NCI-H128 (cell line): Measurements from ENCODE around the gene SCAMP4.

ENCODE experiments used
- DNase-seq: peaks from one replicate; lab custom pipeline; 2025; ENCODE audit not compliant: unreplicated experiment; lab: John Stamatoyannopoulos, UW

SCAMP4 gene

DNA sequence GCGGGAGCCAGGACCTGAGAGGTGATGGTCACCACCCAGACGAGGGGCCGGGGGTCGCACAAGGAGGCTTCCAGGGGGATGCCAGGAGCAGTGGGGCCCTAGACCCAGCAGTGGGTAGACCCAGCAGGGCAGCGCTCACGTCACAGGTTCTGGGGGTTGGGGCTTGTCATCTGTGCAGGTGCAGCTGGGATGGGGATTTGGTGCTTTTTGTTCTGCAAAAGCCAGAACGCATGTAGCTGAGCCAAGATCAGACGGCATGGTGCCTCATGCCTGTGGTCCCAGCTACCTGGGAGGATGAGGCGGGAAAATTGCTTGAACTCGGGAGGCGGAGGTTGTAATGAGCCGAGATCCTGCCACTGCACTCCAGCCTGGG lies 50.9 kb downstream of the SCAMP4 start:
- no peak for DNase-seq

DNA sequence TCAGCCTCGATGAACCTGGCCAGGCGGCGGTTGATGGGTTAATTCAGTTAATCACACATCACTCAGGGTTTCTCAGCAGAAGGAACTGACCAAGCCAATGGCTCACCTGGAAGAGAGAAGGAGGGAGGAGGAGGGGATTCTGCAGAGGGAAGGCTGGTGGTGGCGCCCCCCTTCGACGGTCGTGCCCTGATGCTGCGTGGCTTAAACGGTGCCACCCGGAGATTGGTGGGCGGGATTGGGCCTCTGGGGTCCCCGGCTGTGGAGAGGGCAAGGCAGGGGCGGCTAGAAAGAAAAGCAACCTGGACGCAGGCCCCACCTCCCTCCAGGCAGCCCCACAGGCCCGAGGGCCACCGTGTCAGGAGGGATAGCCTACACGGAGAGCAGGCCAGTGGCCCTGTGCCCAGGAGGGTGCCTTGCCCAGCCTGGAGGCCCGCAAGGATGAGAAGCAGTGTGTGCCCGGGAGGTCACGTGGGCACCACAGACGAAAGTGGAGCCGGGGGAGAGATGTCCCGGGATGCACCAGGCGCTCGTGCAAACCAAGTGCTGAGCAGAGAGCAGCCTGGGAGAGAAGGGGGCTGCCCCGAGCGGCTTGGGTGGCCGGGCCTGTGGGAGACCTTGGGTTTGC lies 51.8 kb downstream of the SCAMP4 start:
- no peak for DNase-seq

DNA sequence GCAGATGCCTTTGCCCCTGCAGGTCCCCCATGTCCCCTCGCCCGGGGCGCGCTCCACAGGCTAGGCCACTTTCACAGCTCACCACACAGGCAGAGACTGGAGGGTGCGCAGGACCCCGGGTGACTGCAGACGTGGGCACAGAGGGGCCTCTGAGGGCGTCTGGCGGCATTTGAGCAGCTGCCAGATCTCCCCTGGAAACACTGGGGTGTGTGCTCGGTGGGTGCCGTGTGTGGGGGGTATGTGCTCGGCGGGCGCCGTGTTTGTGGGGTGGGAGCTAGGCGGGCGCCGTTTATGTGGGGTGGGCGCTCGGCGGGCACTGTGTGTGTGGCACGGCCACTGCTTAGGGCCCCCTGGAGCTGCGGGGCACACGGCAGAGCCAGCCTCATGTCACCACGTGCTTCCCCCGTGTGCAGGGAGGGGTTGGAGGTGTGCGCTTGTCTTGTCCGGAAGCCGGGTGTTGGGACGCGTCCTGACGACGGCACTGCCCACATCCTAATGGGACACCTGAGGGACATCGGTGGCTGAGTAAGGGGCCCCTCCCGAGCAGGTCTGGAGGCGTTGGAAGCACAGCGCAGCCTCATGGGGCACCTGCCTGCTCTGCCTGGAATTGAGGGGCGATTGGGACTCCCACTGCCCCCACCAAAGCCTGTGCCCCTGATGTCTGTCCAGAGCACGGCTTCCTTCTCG lies 52.5 kb downstream of the SCAMP4 start:
- DNase-seq, result no peak

DNA sequence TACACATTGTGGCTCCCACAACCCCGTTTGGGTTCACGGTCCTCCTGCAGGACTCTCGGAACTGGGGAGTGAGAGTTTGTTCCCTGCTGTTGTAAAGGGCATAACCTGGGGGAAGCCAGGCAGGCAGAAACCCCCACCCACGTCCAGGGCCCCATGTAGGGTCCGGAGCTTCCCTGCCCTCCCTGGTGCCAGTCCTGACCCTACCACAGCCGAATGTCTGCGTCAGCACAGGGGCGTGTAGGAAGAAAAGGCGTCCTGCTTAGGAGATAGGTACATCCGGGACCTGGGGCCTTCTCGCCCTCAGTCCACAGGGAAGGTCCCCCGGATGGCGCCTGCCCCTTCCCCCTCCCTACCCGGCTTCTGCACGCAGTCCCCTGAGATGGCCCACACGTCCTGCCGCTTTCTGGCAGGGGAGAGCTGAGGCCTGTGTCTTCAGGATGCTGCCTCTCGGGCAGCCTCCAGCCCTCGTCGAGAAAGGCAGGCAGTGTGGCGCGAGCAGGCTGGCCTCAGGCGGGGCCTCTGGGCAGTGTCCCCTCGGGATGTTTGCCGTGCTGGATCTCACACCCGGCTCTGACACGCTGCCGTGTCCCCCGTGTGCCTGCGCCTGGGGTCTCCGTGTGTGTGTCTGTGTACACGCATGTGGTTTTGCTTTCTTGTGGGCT lies 54.9 kb downstream of the SCAMP4 start:
- DNase-seq, result no peak

DNA sequence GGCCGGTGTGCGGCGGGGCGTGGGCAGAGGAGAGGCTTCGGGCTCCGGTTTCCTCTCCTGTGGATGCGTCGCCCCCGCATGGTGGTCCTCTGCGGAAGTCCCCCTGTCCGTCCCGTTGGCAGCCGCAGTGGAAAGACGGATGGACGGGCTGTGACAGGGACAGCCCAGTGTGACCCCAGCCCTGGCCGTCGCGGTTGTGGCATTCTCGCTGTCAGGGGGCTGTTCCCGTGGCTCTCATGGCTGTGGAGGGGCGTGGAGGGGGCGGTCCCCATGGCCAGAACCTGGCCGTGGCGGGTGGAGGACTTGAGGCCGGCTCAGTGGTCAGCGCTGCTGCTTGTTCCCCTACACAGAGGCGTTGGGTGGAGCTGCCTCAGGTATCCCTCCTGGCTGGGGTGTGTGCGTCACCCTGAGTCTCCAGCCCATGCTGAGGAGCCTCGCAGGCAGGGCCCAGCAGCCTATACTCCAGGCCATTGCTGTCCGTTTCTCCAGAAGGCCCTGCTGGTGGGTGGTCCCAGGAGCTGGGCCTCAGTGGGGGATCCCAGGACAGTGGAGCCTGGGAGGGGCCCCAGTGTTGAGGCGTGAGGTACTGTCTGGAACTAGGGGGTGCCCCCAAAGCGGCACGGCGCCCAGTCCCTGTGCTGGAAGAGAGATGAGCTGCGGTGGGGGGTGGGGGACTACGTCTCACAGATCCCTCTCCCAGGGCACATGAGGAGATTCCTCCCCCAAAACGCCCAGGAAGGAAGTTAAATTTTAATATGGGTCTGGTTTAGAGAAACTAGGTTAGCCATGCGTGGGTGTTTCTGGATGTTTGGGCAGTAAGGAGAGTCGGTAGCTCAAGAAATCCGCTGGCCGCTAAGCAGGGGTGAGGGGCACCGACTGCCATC lies 56.0 kb downstream of the SCAMP4 start:
- no peak for DNase-seq

DNA sequence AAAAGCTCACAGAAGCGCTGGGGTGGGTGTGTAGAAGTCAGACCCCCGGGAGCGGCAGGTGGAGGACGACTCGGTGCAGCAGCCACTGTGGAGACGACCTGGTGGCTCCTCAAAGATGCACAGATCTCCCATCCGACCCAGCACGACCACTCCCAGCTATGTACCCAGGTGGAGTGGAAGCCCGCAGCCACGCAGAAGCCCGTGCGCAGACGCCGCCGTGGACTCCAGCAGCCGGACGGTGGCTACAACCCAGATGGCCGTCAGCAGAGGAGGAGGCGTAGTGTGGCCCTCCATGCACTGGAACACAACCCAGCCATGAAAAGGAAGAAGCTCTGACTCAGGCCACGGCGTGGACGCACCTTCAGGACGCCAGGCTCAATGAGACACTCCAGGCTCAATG lies 57.5 kb downstream of the SCAMP4 start:
- no peak for DNase-seq

DNA sequence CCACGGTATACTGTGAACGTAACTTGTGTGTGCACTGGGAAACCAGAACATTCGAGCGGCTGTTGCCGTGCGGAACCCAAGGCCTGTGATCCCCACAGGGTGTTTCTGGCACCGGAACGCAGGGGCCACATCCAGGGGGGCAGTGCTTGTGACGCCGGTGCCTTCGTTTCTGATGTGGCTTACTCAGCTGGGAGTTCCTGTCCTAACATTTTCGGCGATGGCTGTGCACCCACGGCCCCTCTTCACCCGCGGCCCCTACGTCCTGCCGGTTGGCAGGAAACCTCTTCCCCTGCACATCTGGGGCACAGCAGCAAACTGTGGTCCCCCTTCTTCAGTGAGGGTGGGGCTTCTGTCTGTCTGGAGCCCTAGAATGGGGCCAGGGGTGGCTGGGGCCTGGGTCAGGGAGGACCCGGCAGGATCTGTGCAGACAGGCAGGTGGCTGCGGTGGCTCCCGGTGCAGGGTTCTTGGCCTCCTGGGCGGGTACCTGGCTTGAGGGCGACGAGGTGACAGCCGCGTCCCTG lies 61.9 kb downstream of the SCAMP4 start:
- no peak for DNase-seq

DNA sequence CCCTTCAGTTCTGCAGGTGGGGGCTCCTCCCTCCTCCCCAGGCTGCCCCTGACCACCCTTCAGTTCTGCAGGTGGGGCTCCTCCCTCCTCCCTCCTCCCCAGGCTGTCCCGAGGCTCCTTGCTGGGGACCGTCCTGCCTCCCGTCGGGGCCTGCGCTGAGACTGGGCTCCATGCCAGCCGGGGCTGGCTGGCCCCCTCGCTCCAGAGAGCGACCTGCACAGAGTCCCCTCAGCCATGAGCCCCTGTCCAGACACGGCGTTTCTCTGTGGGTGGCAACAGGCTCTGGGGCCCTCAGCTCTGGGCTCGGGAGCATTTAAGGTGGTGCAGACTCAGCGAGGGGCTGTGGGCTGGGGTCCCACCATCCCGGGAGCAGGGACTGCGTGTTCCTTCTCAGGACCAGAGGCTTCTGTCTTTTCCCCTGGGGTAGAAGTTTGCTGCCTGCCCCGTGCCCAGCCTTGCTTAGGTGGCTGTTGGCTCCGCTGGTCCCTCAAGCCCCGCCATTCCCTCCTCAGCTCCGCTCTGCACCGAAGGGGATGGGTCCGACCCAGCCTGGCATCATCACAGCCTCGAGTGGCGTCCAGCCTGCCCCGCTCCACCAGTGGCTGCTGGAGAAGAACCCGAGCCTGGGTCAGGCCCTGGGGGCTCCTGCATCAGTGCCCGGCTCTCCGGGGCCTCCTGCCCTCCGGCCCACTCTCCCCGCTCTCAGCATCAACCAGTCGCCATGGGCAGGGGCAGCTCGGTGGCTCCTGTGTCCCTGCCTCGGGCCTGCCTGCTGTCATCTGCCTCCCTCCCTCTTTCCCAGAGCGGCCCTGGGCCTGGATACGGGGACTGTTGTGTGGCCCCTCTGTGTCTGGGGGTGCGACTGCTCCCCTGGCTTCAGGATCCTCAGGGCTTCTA lies 63.3 kb downstream of the SCAMP4 start:
- DNase-seq, result no peak

DNA sequence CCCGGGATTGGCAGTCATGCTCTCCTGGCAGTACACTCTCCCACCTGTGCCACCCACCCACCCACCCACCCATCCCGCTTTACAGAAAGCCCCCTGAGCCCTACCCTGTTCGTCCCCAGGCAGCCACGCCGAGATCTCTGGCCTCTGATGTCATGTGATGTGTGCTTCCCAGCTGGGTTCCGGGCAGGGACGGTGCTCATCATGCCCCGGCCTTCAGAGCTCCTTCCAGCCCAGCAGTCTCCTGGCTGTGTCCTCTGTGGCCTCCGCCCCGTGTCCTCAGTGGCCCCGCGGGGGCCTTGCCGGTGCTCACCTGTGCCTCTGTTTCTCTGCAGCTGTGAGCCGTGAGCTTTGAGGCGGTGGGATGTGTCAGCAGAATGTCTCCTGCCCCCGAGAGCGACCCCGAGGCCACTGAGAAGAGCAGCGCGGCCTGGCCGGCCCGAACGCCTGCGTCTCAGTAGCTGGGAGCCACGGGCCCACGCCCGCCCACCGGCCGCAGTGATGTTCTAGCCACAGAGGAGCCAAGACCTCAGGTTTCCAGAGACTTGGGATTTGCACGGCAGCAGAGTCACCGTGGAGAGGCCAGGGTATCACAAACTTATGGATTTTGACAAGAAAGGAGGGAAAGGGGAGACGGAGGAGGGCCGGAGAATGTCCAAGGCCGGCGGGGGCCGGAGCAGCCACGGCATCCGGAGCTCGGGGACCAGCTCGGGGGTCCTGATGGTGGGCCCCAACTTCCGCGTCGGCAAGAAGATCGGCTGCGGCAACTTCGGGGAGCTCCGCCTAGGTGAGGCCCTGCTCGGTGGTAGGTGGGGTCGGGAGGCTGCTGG lies 64.2 kb downstream of the SCAMP4 start:
- no peak for DNase-seq

DNA sequence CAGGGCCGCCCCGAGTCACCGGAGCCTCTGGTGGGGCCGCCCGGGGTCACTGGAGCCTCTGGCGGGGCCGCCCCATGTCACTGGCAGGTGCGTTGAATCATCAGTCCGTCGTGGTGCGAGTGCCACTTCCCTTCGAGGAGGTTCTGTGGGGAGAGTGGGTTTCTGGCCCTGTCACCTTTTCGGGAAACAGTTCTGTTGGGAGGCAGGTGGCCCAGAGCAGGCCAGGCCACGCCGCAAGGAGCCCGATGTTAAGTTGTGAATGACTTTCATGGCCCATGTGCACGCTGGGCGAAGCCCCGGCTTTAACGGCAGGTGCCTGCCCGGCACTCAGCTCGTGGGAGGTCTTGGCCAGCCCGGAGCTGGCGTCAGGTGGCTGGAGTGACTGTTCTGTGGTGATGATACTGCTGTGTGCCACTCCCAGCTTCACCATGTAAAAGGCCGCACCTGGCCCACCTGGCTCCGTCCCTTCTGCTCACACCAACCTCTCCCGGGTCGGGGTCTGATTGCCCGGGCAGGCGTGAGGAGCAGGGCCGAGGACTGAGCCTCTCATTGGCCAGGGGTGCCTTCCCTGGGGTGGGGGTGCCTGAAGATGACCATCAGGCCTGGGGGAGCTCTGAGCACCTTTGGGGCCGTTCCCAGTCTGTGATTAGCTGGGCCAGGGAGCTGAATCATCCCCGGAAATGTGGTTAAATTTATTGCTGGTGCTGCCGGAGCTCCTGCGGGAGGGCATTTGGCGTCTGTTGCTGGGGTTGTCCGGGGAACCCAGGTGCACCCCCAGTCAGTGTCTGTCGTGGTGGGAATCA lies 65.0 kb downstream of the SCAMP4 start:
- DNase-seq, result no peak

DNA sequence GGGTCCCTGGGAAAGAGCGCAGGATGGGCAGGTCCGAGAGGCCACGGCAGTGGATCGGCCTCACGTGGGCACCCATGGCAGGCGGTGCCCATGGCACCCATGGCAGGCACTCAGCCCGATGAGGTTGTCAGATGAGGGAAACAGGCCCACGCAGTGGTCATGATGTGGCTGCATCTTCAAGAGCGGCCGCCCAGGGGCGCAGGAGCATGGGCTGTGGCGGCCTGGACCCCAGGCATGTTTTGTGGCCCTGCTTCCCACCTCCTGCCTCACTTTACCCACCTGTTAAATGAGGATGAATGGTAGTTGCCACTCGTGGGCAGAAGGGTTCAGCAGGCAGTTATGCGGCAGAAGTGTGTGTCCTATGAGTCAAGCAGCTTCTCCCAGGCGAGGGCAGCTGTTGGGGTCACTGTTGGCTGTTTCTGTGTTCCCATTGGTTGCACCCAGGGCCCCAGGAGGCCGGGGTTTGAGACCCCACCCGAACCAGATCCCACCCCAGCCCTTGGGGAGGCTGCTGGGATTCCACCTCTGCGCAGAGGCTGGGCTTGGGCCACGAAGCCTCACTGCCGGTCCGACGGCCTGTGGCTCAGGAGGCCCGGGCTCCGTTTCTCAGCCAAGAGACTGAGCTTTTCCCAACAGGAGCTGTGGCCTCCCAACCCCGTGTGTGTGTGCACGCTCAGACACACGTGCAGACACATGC lies 65.8 kb downstream of the SCAMP4 start:
- no peak for DNase-seq

DNA sequence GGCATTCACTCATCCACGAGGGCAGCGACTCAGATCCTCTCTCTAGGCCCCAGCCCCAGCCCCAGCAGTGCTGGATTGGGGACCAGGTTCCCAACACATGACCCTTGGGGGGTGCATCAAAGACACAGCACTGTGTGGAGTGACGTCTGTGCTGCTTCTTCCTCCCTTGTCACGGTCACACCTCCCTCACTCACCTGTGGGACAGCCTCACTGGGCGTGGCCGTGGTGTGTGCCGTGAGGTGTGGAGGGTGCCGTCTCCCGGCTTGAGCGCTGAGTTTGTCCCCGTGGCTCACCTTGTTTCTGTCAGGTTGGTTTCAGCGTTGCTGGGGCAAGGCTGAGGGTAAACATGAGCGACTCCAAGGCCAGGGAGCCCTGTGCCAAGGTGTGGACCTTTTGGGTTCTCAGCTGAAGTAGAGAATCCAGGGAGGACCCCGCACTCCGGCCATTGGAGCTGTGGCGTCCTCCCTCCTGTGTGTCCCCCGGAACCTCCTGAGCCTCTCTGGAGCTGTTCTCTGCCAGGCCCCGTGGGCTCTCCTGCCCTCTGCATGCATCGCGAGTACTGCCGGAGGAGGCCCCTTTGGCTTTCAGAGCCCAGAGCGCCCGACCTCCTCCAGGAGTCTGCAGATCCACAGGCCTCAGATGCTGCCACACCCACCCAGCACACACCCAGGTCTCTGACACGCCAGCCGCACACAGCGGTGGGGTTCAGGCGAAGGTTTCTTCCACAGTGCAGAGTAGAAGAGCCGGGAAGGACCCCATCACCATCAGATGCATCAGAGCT lies 69.4 kb downstream of the SCAMP4 start:
- no peak for DNase-seq

DNA sequence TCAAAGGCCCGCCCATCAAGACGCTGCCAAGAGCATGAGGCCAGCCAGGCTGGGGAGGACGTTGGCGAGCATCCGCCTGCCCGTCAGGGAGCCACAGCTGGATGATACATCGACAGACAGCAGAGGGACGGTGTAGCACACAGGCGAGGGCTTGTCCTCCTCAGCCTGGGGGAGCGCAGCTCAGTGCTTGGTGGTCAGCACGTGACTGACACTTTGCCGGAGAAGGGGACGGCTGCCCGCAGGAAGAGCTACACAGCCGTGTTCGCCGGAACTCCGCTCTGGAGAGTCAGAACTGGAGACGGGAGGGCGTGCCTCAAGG lies 69.9 kb downstream of the SCAMP4 start:
- DNase-seq, result no peak
